NK-92 (cell line): ENCODE results near the gene MTG1.
"Not testable (repeated sequence)": the region's sequence is repeated elsewhere in the genome, so short reads cannot be mapped to it uniquely, and the experiment has no call there.

Experiments
- DNase-seq: peaks from one replicate; lab custom pipeline; 2025; ENCODE audit not compliant: unreplicated experiment; lab: John Stamatoyannopoulos, UW

MTG1 gene

GRCh38 chr10:133358925-133359310 lies 35.0 kb upstream of the MTG1 start:
- DNase-seq = no peak

- no peak for DNase-seq
Measured at GRCh38 chr10:133359554-133359971, 34.4 kb upstream of the MTG1 start.

GRCh38 chr10:133359972-133360610 lies 33.9 kb upstream of the MTG1 start:
- no peak for DNase-seq

- DNase-seq = no peak
Measured at GRCh38 chr10:133361227-133361626, 32.7 kb upstream of the MTG1 start.

- no peak for DNase-seq
Measured at GRCh38 chr10:133361773-133362441, 32.0 kb upstream of the MTG1 start.

- no peak for DNase-seq
Measured at GRCh38 chr10:133362846-133363245, 31.1 kb upstream of the MTG1 start.

- DNase-seq = no peak
Measured at GRCh38 chr10:133364645-133365431, 29.1 kb upstream of the MTG1 start.

- no peak for DNase-seq
Measured at GRCh38 chr10:133365461-133366129, 28.4 kb upstream of the MTG1 start.

GRCh38 chr10:133366130-133366478 lies 27.9 kb upstream of the MTG1 start:
- DNase-seq = no peak

- no peak for DNase-seq
Measured at GRCh38 chr10:133366751-133367150, 27.2 kb upstream of the MTG1 start.

GRCh38 chr10:133367461-133367860 lies 26.5 kb upstream of the MTG1 start:
- not testable (repeated sequence) for DNase-seq

- DNase-seq = no peak
Measured at GRCh38 chr10:133368153-133368552, 25.8 kb upstream of the MTG1 start.

GRCh38 chr10:133370030-133370786 lies 23.7 kb upstream of the MTG1 start:
- no peak for DNase-seq

GRCh38 chr10:133372507-133372906 lies 21.4 kb upstream of the MTG1 start:
- DNase-seq = no peak

- peak; percentile 49 for DNase-seq
Measured at GRCh38 chr10:133373174-133374090, 20.5 kb upstream of the MTG1 start, which contains the start of gene ECHS1. ECHS1 (minus strand) TSS chr10:133373354; CDS start chr10:133373333, 21 bp downstream.

GRCh38 chr10:133375357-133376115 lies 18.4 kb upstream of the MTG1 start:
- no peak for DNase-seq

- not testable (repeated sequence) for DNase-seq
Measured at GRCh38 chr10:133376183-133376582, 17.8 kb upstream of the MTG1 start.

GRCh38 chr10:133377025-133377817 lies 16.7 kb upstream of the MTG1 start:
- no peak for DNase-seq
